ENCODE data around the gene LMAN1.

DNA sequence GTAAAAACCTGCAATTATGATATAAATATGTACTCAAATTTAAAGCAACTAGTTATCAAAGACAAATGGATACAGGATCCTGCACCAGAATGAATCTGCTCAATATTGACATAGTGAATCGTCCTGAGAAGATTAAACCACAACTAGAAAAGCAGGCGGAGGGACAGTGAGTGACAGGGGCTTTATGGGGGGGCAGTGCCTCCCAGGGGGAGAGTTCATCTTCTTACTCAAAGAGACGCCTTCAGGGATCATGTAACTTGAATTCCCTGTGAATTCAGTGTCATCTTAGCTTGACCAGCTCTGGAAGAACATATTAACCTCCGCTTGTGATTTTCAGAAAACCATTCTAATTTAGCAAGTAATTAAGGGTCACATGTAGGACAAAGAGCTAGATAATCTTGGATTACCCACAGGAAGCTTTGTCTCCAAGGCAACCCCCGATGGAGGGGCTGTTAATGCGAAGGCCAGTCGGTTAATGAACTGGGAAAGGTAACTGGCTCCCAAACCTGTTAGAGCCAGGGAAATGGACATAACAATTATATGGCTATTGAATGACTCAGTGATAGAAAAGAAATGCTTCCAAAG, 17.4 kb upstream of the LMAN1 start:
- TF ChIP-seq, protein P1, sequence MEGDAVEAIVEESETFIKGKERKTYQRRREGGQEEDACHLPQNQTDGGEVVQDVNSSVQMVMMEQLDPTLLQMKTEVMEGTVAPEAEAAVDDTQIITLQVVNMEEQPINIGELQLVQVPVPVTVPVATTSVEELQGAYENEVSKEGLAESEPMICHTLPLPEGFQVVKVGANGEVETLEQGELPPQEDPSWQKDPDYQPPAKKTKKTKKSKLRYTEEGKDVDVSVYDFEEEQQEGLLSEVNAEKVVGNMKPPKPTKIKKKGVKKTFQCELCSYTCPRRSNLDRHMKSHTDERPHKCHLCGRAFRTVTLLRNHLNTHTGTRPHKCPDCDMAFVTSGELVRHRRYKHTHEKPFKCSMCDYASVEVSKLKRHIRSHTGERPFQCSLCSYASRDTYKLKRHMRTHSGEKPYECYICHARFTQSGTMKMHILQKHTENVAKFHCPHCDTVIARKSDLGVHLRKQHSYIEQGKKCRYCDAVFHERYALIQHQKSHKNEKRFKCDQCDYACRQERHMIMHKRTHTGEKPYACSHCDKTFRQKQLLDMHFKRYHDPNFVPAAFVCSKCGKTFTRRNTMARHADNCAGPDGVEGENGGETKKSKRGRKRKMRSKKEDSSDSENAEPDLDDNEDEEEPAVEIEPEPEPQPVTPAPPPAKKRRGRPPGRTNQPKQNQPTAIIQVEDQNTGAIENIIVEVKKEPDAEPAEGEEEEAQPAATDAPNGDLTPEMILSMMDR (IDR thresholded peaks at IDR 0.05) = no peak
- no peak for TF ChIP-seq POLR2A (IDR thresholded peaks at IDR 0.05)
